HG03342 (cell line): Measurements from ENCODE around the gene PABPN1L.

Experiments used
- ATAC-seq: cut with Tn5 transposase; IDR thresholded peaks from one replicate; pipeline ENCODE4 v1.9.1; 2021; ENCODE audit warnings: mild to moderate bottlenecking, moderate library complexity; ENCODE audit not compliant: unreplicated experiment

The PABPN1L gene

DNA sequence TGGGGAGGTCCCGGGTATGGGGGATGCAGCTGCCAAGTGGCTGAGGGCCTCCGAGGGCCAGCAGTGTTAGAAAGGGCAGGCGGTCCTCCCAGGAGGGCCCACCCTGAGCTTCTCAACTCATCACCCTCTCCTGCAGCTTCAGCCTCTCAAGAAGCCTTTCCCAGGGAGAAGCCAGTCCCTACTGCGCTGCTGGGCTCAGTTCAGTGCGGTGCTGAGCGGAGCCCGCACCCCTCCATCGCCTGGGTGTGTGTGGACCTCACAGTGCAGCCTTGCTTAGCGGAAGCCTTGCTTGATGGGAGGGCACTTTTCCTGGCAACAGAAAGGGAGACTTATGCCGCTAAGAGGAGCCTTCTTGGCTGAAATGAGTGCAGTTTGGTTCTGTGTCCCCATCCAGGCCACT is 51.2 kb downstream of the PABPN1L start:
- no peak for ATAC-seq

DNA sequence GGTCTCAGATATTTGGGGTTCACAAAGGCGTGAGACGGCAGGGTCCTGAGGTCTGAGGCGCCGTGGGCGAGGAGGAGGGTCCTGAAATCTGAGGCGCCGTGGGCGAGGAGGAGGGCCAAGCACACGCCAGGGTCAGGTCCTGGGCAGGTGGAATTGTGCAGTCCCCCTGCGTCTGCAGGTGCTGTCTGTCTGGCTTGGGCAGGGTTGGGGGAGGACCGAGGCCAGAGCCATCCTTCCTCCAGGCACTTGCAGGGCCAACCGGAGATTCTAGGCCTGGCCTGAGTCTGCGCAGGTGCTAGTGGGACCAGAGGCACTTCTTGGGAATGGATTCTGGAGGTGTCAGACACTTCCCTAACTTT is 52.3 kb downstream of the PABPN1L start:
- ATAC-seq: no peak
